Breast epithelium (tissue), 4 donors: ENCODE data around the gene CUL2. TPM values are rescaled to one million over a fixed set of nuclear protein-coding genes. Genes with fewer than 3 reads are reported as not detected.

ENCODE experiments used
- DNase-seq, 2 donors: peaks; one replicate each; pipeline ENCODE4 v3.0.0-alpha.2; 2019; ENCODE audit warnings: low spot score in 2 of 2
- H3K27ac ChIP-seq, 2 donors: fragments of 200-600 bp; sonication (generic) in 1 of 2; one replicate each; pipeline ENCODE4 v1.5.1; 2016 to 2019; ENCODE audit warnings: mild to moderate bottlenecking in 1 of 2
- H3K27me3 ChIP-seq, 2 donors: fragments of 200-600 bp; sonication (generic) in 1 of 2; one replicate each; pipeline versions ENCODE4 v1.5.1 to v1.6.0; 2017 to 2019; ENCODE audit warnings: control low read depth in 1 of 2, mild to moderate bottlenecking in 1 of 2
- H3K36me3 ChIP-seq: fragments of 200-600 bp; one replicate; pipeline ENCODE4 v1.5.1; 2019
- H3K4me1 ChIP-seq, 2 donors: fragments of 200-600 bp; sonication (generic); one replicate each; pipeline ENCODE4 v1.5.1; 2016 to 2019; ENCODE audit warnings: control low read depth in 1 of 2
- H3K4me3 ChIP-seq, 3 donors: fragments of 200-600 bp; sonication (generic); 1 replicate in 2 of 3; 2 replicates in 1 of 3; pipeline ENCODE4 v1.5.1; 2016 to 2019; ENCODE audit warnings: mild to moderate bottlenecking in 3 of 3, moderate library complexity in 2 of 3
- H3K9me3 ChIP-seq, 2 donors: fragments of 200-600 bp; sonication (generic) in 1 of 2; one replicate each; pipeline ENCODE4 v1.5.1; 2016 to 2019; ENCODE audit warnings: control low read depth in 1 of 2
- CTCF ChIP-seq, 3 donors: fragments of 450-650 bp; IDR thresholded peaks; one replicate each; pipeline ENCODE4 v1.5.1; 2016 to 2017; ENCODE audit warnings: antibody characterized with exemption in 3 of 3, mild to moderate bottlenecking in 3 of 3, moderate library complexity in 3 of 3
- POLR2A ChIP-seq: fragments of 450-650 bp; IDR thresholded peaks from one replicate; pipeline ENCODE4 v1.6.1; 2016; ENCODE audit warnings: antibody characterized with exemption, mild to moderate bottlenecking, moderate library complexity
- POLR2AphosphoS5 ChIP-seq, 3 donors: sonication (generic); formaldehyde crosslinking; IDR thresholded peaks; one replicate each; pipeline ENCODE4 v1.6.1; 2017; ENCODE audit warnings: antibody characterized with exemption in 3 of 3
- intact Hi-C: fragments of 100-400 bp; cut with DNase I; formaldehyde crosslinking; loops from one replicate; pipeline ENCODE4 v1.15.1; 2023; ENCODE audit warnings: low total_unique reads
- total RNA-seq, 3 donors: library from RNA; depleted of rRNA; stranded (reverse); fragments of >200 nt; gene quantifications; one replicate each; pipeline ENCODE4 v1.1.0, GENCODE V29; 2016

CUL2 gene
- total RNA-seq, 3 donors from 2014 or later = 18.9 to 22.7 (median 20.3) TPM

GRCh38 chr10:35005868-35006267 lies 84.3 kb downstream of the CUL2 start:
- intact Hi-C loops = no loop called here
- no peak overlapping the region for H3K4me3 ChIP-seq
- no peak for DNase-seq
- no peak for TF ChIP-seq POLR2AphosphoS5 (IDR thresholded peaks at IDR 0.05)
- TF ChIP-seq CTCF (IDR thresholded peaks at IDR 0.05) = no peak
- TF ChIP-seq POLR2A = no peak
- no peaks in the 10 kb centered on the region for H3K36me3 ChIP-seq
- no peaks in the 10 kb centered on the region for H3K4me1 ChIP-seq
- no peaks in the 10 kb centered on the region for H3K27me3 ChIP-seq
- no peak overlapping the region for H3K27ac ChIP-seq
- H3K9me3 ChIP-seq = no peaks in the 10 kb centered on the region

- no peak overlapping the region for H3K4me3 ChIP-seq
- no peak for DNase-seq
- intact Hi-C loops = no loop called here
- no peak overlapping the region for H3K27ac ChIP-seq
- H3K36me3 ChIP-seq = no peaks in the 10 kb centered on the region
- no peaks in the 10 kb centered on the region for H3K9me3 ChIP-seq
- no peaks in the 10 kb centered on the region for H3K4me1 ChIP-seq
- no peaks in the 10 kb centered on the region for H3K27me3 ChIP-seq
- TF ChIP-seq CTCF (IDR thresholded peaks at IDR 0.05) (no peak), POLR2A (no peak), POLR2AphosphoS5 (IDR thresholded peaks at IDR 0.05) (no peak)
Observed at GRCh38 chr10:35004651-35005050, 85.5 kb downstream of the CUL2 start.

GRCh38 chr10:35003906-35004305 lies 86.2 kb downstream of the CUL2 start:
- Histone ChIP-seq H3K4me3 (no peak overlapping the region), H3K9me3 (no peaks in the 10 kb centered on the region), H3K4me1 (no peaks in the 10 kb centered on the region), H3K27me3 (no peaks in the 10 kb centered on the region), H3K27ac (no peak overlapping the region), H3K36me3 (no peaks in the 10 kb centered on the region)
- DNase-seq = no peak
- no peak for TF ChIP-seq POLR2AphosphoS5 (IDR thresholded peaks at IDR 0.05)
- TF ChIP-seq POLR2A = no peak
- no peak for TF ChIP-seq CTCF (IDR thresholded peaks at IDR 0.05)
- intact Hi-C loops = no loop called here

- H3K27me3 ChIP-seq = no peaks in the 10 kb centered on the region
- DNase-seq = no peak
- no peaks in the 10 kb centered on the region for H3K4me1 ChIP-seq
- no peaks in the 10 kb centered on the region for H3K9me3 ChIP-seq
- no peak overlapping the region for H3K27ac ChIP-seq
- TF ChIP-seq CTCF (IDR thresholded peaks at IDR 0.05) (no peak), POLR2A (no peak)
- no peaks in the 10 kb centered on the region for H3K36me3 ChIP-seq
- H3K4me3 ChIP-seq = no peak overlapping the region
- intact Hi-C loops = no loop called here
Observed at GRCh38 chr10:35000936-35001335, 89.2 kb downstream of the CUL2 start.

GRCh38 chr10:34999532-34999931 lies 90.6 kb downstream of the CUL2 start:
- Histone ChIP-seq H3K36me3 (no peaks in the 10 kb centered on the region), H3K4me3 (no peak overlapping the region), H3K4me1 (no peaks in the 10 kb centered on the region), H3K9me3 (no peaks in the 10 kb centered on the region), H3K27me3 (no peaks in the 10 kb centered on the region), H3K27ac (no peak overlapping the region)
- no peak for TF ChIP-seq POLR2A
- DNase-seq = no peak
- intact Hi-C loops = no loop called here

GRCh38 chr10:34998940-34999339 lies 91.2 kb downstream of the CUL2 start:
- Histone ChIP-seq H3K27me3 (no peaks in the 10 kb centered on the region), H3K36me3 (no peaks in the 10 kb centered on the region), H3K27ac (no peak overlapping the region), H3K4me1 (no peaks in the 10 kb centered on the region), H3K9me3 (no peaks in the 10 kb centered on the region), H3K4me3 (no peak overlapping the region)
- intact Hi-C loops = no loop called here
- TF ChIP-seq CTCF (IDR thresholded peaks at IDR 0.05) (no peak), POLR2A (no peak), POLR2AphosphoS5 (IDR thresholded peaks at IDR 0.05) (no peak)
- DNase-seq = no peak
